GM21786 (cell line): ENCODE measurements around the gene PSMA1.
"Not testable (repeated sequence)": the region's sequence is repeated elsewhere in the genome, so short reads cannot be mapped to it uniquely, and the experiment has no call there.

Experiments
- ATAC-seq: cut with Tn5 transposase; IDR thresholded peaks from one replicate; pipeline ENCODE4 v1.9.1; 2021; ENCODE audit not compliant: unreplicated experiment

The PSMA1 gene

DNA sequence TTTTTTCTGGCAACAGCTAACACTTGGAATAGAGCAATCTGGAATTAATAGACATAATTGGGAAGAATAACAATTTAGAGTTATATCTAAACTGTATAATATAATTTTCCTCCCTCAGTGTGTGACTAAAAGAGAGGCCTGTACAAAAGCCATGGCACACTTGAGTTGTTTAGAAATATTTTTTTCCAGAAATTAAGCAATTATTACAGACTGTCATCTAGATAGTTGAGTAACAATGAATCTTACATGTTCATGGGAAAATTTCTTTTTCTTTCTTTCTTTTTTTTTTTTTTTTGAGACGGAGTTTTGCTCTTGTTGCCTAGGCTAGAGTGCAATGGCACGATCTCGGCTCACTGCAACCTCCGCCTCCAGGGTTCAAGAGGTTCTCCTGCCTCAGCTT lies 15.0 kb upstream of the PSMA1 start:
- ATAC-seq = not testable (repeated sequence)

DNA sequence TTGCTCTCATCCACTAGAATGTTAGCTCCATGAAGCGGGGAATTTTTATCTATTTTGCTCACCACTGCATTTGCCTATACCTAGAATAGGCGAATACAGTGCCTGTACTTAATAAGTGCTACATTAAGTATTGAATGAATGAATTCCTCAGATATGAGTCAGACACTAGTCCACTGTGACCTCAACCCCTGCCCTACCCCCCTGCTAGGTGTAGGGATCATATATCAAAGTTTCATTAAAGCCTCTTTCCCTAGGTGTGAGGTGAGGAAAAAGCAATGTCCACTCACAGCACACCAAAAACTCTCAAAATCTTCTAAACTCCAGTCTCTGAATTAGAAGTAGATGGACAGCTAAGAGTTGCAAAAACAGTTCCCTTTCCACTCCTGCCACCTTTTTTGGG lies 9.8 kb upstream of the PSMA1 start:
- ATAC-seq = no peak

DNA sequence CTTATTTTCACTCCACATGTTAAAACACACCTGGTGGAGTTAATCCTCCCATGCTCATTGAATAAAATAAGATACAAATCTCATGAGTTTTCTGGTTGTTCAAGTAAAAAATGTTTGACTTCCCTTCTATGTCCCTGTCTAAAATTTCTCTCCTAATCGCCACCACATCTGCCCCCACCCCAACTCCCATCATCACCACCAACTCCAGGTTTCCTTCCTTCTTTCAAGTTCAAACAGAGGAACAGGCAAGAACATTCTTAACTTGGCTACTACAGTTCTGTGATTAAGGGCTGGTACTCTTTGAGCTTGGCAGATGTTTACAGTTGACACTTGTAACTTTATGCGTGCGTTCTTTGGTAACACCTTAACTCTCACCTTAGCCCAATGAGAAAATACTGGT lies 9.1 kb upstream of the PSMA1 start:
- no peak for ATAC-seq

DNA sequence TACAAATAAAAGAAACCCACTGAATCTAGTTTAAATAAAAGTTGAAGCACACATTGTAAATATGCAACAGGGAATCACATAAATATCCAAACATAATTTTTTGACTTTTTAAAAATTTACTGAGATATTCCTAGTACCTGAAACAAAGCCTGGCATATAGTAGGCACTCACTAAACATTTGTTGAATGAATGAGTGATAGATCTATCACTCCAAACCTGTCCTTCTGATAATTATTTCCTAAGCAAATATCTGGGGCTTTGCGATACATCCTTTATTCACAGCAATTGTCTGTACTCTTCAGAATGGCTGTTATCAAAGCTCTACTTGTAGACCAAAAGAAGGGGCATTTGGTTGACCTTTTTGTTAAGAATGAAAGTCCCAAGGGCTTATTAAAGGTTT lies 2.6 kb upstream of the PSMA1 start:
- ATAC-seq = no peak

DNA sequence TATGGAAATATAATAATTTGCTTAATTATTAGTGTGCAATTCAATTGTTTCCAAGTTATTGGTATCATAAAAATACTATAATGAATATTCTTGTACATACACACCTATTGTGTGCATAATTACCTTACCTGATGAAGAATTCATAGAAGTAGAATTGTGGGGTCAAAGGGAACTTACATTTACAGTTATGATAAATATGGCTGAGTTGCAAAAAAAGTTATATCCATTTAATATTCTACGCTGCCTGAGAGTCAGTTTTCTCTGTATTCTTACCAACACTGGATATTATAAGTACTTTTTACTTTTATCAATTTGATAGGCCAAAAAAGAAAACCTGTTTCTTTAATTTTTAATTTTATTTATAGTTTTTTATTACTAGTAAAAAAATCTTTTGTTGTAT lies 2.1 kb upstream of the PSMA1 start:
- ATAC-seq = no peak

DNA sequence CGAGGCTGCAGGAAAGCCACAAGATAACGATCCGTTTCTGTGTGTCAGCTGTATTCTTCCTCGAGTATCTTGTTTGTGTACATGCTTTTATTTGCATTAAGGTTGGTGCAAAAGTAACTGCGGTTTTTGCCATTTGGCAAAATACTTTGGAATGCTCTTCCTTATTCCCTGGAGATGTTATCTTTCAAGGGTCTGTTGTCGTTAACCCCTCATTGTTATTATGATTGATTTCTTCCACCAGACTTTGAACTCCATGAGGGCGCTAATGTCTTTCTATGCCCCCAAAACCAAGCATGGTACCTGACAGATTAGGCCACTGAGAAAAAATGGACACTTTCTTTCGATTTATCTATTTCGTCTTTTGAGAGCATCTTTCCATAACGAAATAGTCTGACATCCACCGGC lies 563 bp upstream of the PSMA1 start:
- ATAC-seq = no peak

DNA sequence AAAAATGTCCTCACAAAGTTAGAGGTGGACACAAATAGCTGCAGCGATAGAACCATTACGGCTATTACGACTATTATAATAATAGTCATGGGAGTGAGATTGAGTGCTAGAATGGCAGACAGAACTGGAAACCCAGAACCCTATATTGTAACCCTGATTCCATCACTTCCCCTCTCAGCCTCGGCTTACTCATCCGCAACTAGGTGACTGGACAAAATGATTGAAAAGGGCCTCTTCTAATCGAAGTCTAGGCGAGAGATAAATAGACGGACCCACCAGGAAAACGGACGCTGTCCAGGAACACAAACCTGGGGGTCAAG lies 629 bp downstream of the PSMA1 start:
- peak; percentile 9 for ATAC-seq

DNA sequence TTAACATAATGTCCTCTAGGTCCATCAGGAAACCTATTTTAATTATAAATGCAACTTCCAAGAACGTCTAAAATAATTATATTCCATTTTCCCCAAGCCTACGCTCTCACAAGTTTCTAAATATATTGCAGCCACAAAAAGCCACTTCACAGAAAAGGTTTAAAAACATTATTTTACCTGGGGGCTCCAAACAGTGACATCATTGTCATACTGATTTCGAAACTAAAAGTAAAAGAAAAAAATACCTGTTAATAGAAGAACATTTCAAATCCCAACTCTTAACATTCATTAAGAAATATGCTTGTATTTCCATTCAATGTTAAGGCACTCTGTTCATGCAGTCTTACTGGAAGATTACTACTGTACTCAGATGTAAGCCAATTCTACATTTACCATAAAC lies 1.4 kb downstream of the PSMA1 start:
- no peak for ATAC-seq

DNA sequence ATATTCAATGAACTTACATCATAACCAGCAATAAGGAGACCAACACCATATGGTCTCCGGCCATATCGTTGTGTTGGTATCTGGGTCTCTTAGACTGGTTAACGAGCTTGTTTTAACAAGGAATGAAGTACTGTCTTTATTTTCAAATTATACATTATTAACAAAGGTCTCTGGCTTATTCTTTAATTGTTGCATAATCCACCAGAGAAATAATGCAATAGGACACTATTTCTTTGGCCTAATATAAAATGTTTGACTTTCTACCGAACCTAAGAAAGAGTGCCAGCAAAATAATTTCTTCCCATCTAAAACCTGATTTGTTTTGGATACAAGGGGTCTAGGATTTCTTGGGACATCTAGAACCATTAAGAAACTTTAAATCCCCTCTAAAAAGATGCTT lies 6.4 kb downstream of the PSMA1 start:
- no peak for ATAC-seq

DNA sequence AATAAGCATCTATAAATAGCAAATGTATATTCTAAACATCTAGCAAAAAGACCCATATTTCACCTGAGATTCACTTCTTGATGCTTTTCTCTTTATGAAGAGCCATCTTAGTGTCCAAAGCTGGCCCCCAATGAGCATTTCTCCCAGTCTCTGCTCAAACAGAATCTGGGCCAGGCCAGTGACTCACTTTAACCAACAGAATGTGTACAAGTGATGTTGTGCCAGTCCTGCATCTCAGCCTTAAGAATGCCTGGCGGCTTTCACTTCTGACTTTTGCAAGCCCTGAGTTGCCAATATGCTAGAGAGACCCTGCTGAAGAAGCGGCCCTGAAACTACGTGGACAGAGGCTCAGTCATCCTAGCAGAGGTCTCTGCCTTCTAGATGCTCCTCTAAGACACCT lies 13.7 kb downstream of the PSMA1 start:
- no peak for ATAC-seq

DNA sequence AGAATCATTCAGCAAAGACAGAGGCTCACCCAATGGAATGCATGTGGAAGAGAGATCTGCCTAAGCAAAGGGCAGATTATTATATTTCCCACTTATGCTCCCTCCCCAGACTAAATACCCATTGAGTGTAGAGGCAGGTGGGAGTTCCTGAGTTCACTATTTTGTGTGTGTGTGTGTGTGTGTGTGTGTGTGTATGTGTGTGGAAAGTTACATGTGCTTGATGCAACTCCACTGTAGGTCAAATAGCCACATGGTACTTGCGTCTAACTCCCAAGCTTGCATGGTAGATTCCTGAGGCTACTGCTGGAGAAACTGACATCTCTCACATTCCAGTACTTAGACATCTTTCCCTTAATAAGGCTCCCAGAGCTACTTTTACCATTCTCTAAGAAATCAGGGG lies 17.2 kb downstream of the PSMA1 start:
- ATAC-seq = no peak

DNA sequence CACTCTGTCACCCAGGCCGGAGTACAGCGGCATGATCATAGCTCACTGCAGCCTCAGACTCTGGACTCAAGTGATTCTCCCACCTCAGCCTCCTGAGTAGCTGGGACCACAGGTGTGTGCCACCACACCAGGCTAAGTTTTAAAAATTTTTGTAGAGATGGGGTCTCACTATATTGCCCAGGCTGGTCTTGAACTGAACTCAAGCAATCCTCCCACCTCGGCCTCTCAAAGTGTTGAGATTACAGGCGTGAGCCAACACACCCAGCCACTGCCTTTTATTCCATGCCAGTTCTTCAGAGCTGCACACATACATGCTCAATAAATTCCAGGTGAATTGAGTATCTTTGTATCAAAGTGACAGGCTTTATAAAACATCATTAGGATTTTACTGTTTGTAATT lies 18.1 kb downstream of the PSMA1 start:
- no peak for ATAC-seq

DNA sequence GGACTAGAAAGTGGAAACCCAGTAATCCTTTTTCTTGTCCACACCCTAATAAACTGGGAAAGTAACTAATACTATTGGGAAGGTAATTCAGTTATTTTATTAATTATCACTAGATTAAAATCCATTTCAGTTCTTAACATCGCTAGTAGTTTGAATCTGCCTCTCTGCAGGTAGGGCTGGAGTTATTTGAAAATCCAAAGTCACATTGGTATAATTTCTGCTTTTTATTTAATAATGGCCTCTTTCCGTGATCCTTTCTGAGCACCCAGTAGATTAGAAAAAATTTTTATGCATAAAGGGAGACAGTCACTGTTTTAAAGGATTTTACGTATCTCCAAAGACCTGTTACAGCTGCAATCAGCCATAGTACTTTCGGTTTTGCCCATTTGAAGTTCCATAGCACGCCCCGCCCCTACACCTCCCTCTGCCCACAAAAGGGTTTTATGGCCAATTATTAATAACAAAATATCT lies 20.0 kb downstream of the PSMA1 start:
- ATAC-seq = peak; percentile 63

DNA sequence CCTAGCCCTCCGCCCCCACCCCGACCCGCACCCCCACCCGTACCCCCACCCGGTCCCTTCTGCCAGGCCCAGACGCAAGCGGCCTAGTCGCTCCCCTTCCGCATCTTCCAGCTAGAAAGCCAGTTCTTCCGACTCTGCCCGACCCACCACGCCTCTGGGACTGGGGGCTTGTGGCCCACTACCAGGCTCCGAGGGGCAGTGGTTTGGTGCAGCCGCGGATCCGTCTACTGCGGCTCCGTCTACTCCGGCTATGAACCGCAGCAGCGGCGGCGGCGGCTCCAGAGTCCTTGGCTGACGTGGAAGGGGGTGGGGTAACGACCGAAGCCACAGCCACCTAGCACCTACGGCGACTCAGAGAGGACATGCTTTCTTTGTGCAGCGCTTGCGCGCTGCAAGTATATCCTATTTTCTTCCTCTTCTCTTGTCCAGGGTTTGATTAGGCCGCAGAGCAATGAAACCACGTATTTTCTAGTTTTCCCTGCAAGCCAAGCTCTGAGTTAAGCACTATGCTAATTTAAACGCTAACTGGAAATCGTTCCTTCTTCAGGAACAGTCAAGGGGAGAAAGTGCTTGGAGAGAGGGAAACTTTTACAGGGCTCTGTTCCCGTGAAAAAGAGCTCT lies 20.5 kb downstream of the PSMA1 start, which contains the start of gene COPB1:
Gene COPB1, minus strand, starts transcription at position 252 of the 621 bp plus-strand sequence. CDS start 883 bp downstream, outside the sequence.
- ATAC-seq = peak; percentile 86

DNA sequence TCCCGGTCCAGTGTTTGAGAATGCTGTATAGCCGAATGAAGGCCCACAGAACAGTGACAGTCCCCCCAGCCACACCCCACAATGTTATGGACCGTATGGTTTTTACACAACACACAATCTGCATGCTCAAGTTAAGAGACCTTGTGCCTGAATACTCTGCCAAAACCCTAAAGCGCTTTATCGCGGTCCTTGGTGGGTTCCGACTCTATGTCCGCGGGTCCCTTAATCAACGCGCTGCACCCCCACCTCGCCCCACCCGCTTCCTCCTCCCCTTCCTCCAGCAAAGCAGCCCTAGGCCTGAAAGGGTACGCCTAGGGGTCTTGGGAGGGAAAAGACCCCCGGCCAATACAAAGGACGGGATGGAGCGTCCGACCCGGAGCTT lies 21.0 kb downstream of the PSMA1 start:
- ATAC-seq = no peak

DNA sequence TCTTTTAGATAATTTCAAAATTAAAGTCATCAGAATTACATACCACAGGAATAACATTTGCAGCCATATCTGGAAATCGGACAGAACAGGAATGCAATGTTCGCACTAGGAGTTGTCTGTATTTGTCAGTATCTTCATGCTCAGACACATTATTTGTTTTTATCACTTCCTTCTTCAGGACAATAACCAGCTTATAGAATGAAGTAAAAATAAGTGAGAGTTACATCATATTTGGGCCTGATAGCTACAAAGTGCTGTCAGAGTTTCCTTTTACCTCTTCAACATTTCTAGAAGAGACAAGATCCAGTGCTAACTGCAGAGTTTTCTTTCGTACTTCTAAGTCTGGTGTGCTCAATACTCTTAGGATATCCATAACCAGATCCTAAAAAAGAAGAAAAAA lies 39.5 kb downstream of the PSMA1 start:
- no peak for ATAC-seq

DNA sequence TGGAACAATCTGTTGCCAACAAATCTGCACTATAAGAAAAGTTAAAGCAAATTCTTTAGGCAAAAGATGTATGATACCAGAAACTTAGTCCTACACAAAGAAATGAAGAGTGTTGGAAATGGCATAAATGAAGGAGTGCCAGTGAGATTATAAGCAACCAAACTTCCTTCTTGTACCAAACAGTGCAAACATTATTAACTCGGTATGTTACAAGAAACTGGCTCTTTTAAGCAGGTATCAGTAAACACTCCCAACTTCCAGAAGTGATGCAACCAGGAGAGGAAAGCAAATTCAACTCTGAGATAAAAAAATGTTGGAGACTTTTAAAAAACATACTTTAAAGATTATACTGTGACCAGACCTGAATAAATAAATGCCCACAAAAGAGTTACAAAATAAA lies 49.1 kb downstream of the PSMA1 start:
- no peak for ATAC-seq

DNA sequence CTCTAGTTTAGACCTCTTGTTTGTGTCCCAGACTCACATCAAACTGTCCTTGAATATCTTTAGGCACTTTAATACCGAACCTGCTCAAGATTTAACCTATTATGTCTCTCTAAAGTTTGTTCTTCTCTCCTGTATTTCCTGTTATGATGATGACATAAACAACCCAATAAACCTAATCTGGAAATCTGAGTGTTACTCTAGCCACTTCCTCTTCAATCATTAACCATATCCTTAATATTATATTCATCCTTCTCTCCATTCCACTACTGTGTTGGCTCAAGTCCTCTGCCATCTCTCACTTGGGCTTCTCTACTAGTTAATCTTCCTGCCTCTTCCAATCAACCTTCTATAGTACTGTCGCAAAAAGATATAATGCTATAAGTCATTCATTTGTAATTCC lies 56.6 kb downstream of the PSMA1 start:
- ATAC-seq = no peak

DNA sequence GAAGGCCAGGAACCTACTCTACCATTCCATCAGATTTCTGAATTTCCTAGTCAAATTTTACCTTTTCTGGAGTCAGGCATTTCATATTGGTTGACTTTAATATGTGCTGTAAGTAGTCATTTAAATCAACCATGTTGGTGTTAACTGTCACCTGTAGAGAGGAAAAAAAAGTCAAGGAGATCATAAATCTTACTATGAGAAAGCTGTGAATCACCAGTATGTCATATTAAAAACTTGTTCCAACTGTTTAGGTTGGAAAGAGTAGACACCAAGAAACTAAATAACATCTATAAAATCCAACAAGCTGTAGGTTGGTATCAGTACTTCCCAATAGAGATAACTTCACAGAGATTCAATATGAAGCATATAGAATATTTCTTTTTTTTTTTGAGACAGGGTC lies 60.0 kb downstream of the PSMA1 start:
- no peak for ATAC-seq

DNA sequence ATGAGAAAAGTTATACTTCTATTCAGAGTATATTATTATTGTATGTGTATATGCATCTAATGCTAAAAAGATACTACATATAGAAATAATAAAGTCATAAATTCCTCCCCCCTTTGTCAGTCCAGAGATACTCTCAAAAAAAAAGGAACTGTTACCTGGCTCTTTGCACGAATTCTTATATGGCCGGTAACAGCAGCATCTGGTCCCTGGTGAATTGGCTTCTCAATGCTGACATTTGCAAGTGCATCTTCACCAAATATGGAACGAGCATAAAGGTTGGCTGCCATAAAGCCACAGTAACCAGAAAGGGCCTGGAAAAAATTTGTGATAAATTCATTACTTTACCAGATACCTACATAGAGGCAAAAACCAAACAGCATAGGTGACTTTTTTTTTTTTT lies 61.8 kb downstream of the PSMA1 start:
- no peak for ATAC-seq

DNA sequence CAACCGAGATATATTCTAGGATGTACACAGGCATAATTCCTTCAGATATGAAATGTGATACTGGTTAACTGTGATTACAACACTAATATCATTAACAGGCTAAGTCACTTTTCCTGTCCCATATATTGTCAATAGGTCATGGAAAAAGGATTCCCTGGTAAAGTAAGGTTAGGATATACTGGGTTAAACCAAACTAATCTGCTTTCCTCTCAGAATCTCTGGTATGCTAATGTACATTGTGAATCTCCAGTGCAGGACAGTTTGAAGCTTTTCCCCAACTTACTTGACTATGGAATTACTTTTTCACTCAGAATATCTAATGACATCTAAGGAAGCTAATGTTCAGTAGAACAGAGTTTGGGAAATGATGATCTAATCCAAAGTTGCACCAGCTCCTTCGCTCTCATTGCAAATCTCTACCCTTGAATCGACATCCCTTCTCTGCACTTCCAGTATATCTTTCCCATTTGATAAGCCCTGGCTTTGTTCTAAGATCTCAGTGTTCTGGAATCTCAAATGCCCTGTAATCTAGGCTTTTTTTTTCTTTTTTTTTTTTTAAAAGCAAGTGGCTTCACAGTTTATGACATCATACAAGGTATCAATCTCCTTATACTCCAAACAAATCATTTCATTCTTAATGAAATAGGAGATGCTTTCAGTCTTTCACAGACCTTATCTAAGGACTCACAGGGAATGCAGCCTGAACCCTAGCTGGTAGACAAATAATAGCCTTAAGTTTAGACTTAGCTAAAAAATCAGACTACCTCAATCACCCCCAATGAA lies 64.3 kb downstream of the PSMA1 start:
- no peak for ATAC-seq
